ENCODE results near the gene IRS1.

IRS1 gene

DNA sequence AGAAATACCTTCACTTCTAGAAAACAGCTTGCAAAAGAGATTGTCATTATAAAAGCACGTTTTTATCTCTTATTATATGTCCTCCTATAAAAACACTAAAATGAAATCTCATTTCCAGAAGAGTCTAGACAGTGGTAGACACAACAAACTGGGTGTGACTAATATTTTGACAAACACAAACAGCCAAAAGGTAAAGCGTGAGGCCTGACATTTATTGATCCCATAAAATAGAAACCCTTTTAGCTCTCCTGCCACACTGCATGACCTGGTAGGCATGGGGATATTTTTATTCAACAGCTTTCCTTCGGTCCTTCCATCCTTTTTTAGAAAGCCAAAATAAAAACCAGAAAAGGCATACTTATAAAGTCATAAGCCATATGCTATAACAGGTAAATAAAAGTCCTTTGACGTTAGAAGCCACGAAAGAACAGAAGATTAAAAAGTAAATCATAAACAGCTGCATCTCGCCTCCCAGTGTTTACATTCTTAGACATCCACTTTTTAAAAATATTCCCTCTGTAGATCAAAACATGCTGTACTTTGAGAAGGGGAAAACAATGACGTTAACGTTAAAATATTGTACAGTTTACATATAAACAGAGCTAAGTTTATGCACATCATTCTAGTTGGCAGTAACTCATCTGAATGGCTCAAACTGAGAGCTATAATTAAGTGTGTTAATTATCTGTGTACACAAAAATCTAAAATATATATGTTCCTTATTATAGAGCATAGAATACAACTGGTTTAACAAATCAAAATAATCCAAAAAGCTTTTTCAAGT is 44.6 kb downstream of the IRS1 start:
- peaks cover 8% of the 10 kb centered on the region for H3K4me1 ChIP-seq (ENCODE audit: control insufficient read depth, insufficient read depth, low read length)
- H3K27ac ChIP-seq (ENCODE audit: low read depth, low read length), result no peak overlapping the region
- no peaks in the 10 kb centered on the region for H3K36me3 ChIP-seq (ENCODE audit: control insufficient read depth, insufficient read depth, low read length)
- no peaks in the 10 kb centered on the region for H3K27me3 ChIP-seq (ENCODE audit: control insufficient read depth, insufficient read depth, low read length)
- no peak overlapping the region for H3K9ac ChIP-seq (ENCODE audit: low read length)
- no peak overlapping the region for H3K4me3 ChIP-seq (ENCODE audit: low read depth, low read length)
- H3K9me3 ChIP-seq (ENCODE audit: control insufficient read depth, insufficient read depth, low read depth, low read length), result no peaks in the 10 kb centered on the region

DNA sequence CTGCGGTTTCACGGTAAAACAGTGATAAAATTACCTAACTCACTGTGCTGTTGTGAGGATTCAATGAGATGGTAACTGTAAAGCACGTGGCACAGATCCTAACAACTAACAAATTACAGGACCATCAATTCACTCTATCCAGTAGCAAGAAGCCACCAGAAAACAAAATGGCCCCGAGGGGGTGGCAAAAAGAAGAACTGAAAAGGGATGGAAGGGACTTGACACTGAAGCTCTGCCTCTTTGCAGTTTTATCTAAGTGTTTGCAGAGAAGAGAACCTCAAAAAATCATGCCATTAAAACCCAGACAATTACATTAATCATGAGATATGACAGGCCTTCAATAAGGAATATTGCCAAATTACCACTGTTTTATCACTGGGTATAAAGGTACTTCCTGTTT is 46.7 kb downstream of the IRS1 start:
- H3K4me1 ChIP-seq (ENCODE audit: control insufficient read depth, insufficient read depth, low read length), result peaks cover 8% of the 10 kb centered on the region
- no peak overlapping the region for H3K9ac ChIP-seq (ENCODE audit: low read length)
- H3K36me3 ChIP-seq (ENCODE audit: control insufficient read depth, insufficient read depth, low read length), result no peaks in the 10 kb centered on the region
- no peak overlapping the region for H3K4me3 ChIP-seq (ENCODE audit: low read depth, low read length)
- no peaks in the 10 kb centered on the region for H3K9me3 ChIP-seq (ENCODE audit: control insufficient read depth, insufficient read depth, low read depth, low read length)
- H3K27ac ChIP-seq (ENCODE audit: low read depth, low read length), result no peak overlapping the region
- no peaks in the 10 kb centered on the region for H3K27me3 ChIP-seq (ENCODE audit: control insufficient read depth, insufficient read depth, low read length)

DNA sequence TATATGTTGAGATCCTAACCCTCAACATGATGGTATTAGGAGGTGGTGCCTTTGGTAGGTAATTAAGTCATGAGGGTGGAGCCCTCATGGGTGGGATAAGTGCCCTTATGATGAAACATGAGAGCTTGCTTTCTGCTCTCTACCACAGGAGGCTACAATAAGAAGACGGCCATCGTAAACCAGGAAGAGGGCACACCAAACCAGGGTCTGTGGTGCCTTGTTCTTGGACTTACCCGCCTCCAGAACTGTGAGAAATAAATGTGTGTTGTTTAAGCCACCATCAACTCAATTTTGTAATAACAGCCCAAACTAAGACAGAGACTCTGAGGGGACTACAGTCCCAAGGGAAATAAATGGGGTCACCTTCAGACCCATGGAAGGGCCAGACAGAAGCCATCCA is 52.3 kb downstream of the IRS1 start:
- Histone ChIP-seq H3K27me3 (ENCODE audit: control insufficient read depth, insufficient read depth, low read length) (no peaks in the 10 kb centered on the region), H3K36me3 (ENCODE audit: control insufficient read depth, insufficient read depth, low read length) (no peaks in the 10 kb centered on the region; the same call in 1 of the 2 replicates)

DNA sequence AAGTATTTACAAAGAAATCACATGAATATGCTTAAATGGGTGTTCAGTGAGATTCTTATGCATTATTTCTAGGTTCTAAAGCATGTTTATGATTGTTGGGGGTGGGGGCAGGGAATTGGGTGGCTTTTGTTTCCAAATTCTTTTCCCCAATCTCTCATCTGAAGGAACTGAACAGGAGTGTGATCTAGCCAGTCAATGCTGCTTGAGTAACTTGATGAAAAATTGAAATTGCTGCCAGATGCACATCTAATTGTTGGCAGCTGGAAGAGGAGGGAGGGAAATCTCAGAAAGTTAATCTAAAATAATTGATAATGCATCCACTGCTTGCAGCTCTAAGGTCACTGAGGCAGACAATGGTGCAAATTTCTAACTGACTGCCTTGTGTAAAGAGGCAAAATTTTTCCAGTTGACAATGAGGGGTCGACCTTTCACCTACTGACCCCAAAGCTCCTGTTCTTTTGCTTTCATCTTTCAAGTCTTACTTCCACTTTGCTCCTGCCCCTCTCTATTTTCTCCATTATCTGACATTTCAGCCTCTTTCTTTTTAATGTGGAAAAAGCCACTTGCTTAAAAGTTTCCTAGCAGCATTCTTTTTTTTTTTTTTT is 53.3 kb downstream of the IRS1 start:
- Histone ChIP-seq H3K9me3 (ENCODE audit: control insufficient read depth, insufficient read depth, low read depth, low read length) (peaks cover 7% of the 10 kb centered on the region), H3K27ac (ENCODE audit: low read depth, low read length) (no peak overlapping the region), H3K36me3 (ENCODE audit: control insufficient read depth, insufficient read depth, low read length) (no peaks in the 10 kb centered on the region; the same call in 1 of the 2 replicates), H3K27me3 (ENCODE audit: control insufficient read depth, insufficient read depth, low read length) (no peaks in the 10 kb centered on the region), H3K4me1 (ENCODE audit: control insufficient read depth, insufficient read depth, low read length) (peaks cover 4% of the 10 kb centered on the region; the same call in 1 of the 2 replicates), H3K4me3 (ENCODE audit: low read depth, low read length) (no peak overlapping the region), H3K9ac (ENCODE audit: low read length) (no peak overlapping the region)

More for the DNA sequence above, 52.3 kb downstream of the IRS1 start:
- Histone ChIP-seq H3K4me3 (ENCODE audit: low read depth, low read length) (no peak overlapping the region), H3K4me1 (ENCODE audit: control insufficient read depth, insufficient read depth, low read length) (peaks cover 4% of the 10 kb centered on the region; the same call in 1 of the 2 replicates), H3K9ac (ENCODE audit: low read length) (no peak overlapping the region), H3K27ac (ENCODE audit: low read depth, low read length) (no peak overlapping the region), H3K9me3 (ENCODE audit: control insufficient read depth, insufficient read depth, low read depth, low read length) (peaks cover 7% of the 10 kb centered on the region)

DNA sequence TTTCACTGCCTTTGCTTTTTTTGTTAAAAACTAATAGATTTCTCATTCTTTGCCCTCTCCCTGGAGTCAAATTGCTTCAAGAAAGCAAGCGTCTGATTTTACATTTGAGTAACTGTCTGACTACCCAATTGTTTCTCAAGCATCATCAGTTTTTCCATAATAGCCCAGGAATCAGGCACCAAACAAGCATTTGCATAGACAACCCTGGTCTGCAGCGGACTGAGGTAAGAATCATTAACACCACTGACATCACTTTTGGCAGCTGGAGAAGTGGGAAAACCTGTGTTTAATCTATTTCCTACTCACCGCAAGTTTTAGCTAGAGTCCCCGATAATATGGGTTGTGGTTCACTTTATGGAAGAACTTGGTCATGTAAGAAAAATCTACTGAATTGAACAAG is 55.7 kb downstream of the IRS1 start:
- no peak overlapping the region for H3K4me3 ChIP-seq (ENCODE audit: low read depth, low read length)
- no peaks in the 10 kb centered on the region for H3K27me3 ChIP-seq (ENCODE audit: control insufficient read depth, insufficient read depth, low read length)
- no peak overlapping the region for H3K9ac ChIP-seq (ENCODE audit: low read length)
- peaks cover 7% of the 10 kb centered on the region for H3K9me3 ChIP-seq (ENCODE audit: control insufficient read depth, insufficient read depth, low read depth, low read length)
- H3K36me3 ChIP-seq (ENCODE audit: control insufficient read depth, insufficient read depth, low read length), result no peaks in the 10 kb centered on the region; the same call in 1 of the 2 replicates
- peaks cover 10% of the 10 kb centered on the region for H3K4me1 ChIP-seq (ENCODE audit: control insufficient read depth, insufficient read depth, low read length)
- no peak overlapping the region for H3K27ac ChIP-seq (ENCODE audit: low read depth, low read length)

DNA sequence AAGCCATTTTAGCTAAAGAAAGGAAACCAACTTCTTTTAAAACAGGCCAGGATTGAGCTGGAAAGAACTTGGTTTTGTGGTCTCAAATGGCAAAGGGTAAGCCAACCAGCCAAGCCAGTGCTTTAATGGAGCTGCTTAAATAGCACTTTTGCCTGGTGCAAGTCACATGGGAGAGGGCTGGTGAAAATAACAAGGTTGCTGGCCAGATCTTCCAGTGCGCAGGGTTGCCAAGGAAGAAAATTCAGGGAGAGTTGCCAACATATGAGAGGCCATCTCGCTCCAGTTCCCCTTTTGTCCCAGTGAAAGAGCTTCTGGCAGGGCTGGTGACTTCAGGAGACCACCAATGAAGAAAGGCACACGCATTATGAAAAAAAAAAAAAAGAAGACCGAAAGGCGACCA is 57.3 kb downstream of the IRS1 start:
- Histone ChIP-seq H3K36me3 (ENCODE audit: control insufficient read depth, insufficient read depth, low read length) (no peaks in the 10 kb centered on the region; the same call in 1 of the 2 replicates), H3K27me3 (ENCODE audit: control insufficient read depth, insufficient read depth, low read length) (no peaks in the 10 kb centered on the region)

DNA sequence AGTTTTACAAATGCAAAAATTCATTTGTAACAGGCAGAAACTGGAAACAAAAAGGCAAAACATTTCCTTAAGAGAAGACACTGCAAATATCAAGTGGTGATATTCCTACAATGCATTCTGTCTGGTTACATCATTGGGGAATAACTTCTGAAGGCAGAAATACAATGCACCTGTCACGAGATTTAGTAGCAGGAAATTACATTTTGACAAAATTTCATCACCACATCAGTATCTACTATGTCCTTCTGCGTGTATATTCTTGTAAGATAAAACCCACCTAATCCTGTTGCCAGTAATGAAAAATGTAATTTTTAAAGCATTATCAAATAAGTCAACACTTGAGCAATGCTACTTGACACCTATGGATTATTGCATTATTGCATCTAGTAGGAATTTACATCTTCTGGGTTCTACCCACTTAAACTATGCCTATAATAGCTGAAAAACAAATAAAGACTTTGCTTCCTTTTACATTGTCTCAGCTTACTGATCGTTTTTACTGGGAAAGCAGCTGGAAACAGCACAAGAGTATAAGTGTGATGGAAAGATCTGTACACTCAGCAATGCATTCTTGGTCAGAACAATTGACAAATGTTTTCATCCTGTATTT is 59.5 kb downstream of the IRS1 start:
- peaks cover 5% of the 10 kb centered on the region; the same call in 1 of the 2 replicates for H3K36me3 ChIP-seq (ENCODE audit: control insufficient read depth, insufficient read depth, low read length)
- no peak overlapping the region for H3K4me3 ChIP-seq (ENCODE audit: low read depth, low read length)
- no peak overlapping the region for H3K27ac ChIP-seq (ENCODE audit: low read depth, low read length)
- H3K4me1 ChIP-seq (ENCODE audit: control insufficient read depth, insufficient read depth, low read length), result peaks cover 10% of the 10 kb centered on the region
- H3K9ac ChIP-seq (ENCODE audit: low read length), result no peak overlapping the region
- H3K27me3 ChIP-seq (ENCODE audit: control insufficient read depth, insufficient read depth, low read length), result no peaks in the 10 kb centered on the region
- no peaks in the 10 kb centered on the region for H3K9me3 ChIP-seq (ENCODE audit: control insufficient read depth, insufficient read depth, low read depth, low read length)

More for the DNA sequence above, 57.3 kb downstream of the IRS1 start:
- H3K4me1 ChIP-seq (ENCODE audit: control insufficient read depth, insufficient read depth, low read length), result peaks cover 14% of the 10 kb centered on the region
- H3K9me3 ChIP-seq (ENCODE audit: control insufficient read depth, insufficient read depth, low read depth, low read length), result peaks cover 3% of the 10 kb centered on the region
- H3K4me3 ChIP-seq (ENCODE audit: low read depth, low read length), result no peak overlapping the region
- H3K9ac ChIP-seq (ENCODE audit: low read length), result no peak overlapping the region
- H3K27ac ChIP-seq (ENCODE audit: low read depth, low read length), result no peak overlapping the region

DNA sequence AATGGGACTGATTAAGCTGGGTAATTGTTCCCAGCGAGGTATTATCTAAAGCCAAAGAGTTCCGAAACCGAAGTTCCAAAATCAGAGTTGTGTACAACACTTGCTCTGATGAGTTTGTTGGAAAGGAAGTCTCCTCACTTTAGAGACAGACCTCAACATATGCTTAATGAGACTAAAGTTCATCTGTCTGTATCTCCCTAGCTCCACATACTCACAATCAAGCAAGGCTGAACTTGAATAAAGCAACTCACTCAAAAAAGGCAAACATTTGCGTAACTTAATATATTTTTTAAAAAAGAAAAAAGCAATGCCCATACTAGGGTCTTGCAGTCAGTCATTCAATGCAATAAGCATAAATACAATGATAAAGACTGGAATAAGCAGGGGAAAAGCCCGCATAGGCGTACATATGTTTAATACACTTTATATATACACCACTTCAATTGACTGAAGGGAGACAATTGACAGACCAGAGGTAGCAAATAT is 60.0 kb downstream of the IRS1 start:
- no peak overlapping the region for H3K4me3 ChIP-seq (ENCODE audit: low read depth, low read length)
- H3K9me3 ChIP-seq (ENCODE audit: control insufficient read depth, insufficient read depth, low read depth, low read length), result no peaks in the 10 kb centered on the region
- H3K9ac ChIP-seq (ENCODE audit: low read length), result no peak overlapping the region
- H3K4me1 ChIP-seq (ENCODE audit: control insufficient read depth, insufficient read depth, low read length), result peaks cover 10% of the 10 kb centered on the region
- H3K27me3 ChIP-seq (ENCODE audit: control insufficient read depth, insufficient read depth, low read length), result no peaks in the 10 kb centered on the region
- H3K36me3 ChIP-seq (ENCODE audit: control insufficient read depth, insufficient read depth, low read length), result peaks cover 5% of the 10 kb centered on the region; the same call in 1 of the 2 replicates
- H3K27ac ChIP-seq (ENCODE audit: low read depth, low read length), result no peak overlapping the region

DNA sequence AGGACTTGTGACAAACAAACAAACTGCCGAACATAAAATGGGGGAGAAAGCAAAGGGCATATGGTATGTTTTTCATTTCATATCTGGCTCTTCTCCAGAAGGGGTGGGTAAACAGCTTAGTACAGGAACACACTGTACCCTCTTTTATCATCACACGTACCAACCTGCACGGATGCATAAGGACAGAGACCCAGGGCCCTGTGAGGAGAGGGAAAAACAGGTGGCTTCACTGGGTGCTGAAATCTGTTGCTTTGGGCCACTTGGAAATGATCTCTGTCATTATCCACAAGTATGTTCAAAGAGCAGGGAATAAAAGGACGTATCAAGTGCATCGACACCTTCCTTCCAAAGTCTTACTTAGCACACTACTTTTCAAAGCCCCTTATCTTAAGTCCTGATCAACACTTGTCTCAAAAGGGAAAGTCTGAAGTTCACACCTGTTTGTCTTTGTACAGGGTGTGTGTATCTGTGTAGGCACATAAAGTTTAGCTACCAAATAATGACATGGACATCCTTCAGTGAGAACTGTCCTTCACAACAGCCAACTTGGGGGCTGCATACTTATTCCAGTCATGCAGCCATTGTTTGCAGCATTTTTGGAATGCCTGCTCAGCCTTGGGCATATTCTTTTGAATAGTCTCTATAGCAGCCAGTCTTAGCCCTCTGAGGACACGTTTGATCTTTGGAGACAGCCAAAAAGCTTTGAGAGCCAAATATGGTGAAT is 60.6 kb downstream of the IRS1 start:
- H3K27ac ChIP-seq (ENCODE audit: low read depth, low read length), result no peak overlapping the region
- H3K36me3 ChIP-seq (ENCODE audit: control insufficient read depth, insufficient read depth, low read length), result peaks cover 5% of the 10 kb centered on the region; the same call in 1 of the 2 replicates
- H3K4me1 ChIP-seq (ENCODE audit: control insufficient read depth, insufficient read depth, low read length), result peaks cover 10% of the 10 kb centered on the region
- H3K9ac ChIP-seq (ENCODE audit: low read length), result no peak overlapping the region
- H3K4me3 ChIP-seq (ENCODE audit: low read depth, low read length), result no peak overlapping the region
- H3K27me3 ChIP-seq (ENCODE audit: control insufficient read depth, insufficient read depth, low read length), result no peaks in the 10 kb centered on the region
- no peaks in the 10 kb centered on the region for H3K9me3 ChIP-seq (ENCODE audit: control insufficient read depth, insufficient read depth, low read depth, low read length)

DNA sequence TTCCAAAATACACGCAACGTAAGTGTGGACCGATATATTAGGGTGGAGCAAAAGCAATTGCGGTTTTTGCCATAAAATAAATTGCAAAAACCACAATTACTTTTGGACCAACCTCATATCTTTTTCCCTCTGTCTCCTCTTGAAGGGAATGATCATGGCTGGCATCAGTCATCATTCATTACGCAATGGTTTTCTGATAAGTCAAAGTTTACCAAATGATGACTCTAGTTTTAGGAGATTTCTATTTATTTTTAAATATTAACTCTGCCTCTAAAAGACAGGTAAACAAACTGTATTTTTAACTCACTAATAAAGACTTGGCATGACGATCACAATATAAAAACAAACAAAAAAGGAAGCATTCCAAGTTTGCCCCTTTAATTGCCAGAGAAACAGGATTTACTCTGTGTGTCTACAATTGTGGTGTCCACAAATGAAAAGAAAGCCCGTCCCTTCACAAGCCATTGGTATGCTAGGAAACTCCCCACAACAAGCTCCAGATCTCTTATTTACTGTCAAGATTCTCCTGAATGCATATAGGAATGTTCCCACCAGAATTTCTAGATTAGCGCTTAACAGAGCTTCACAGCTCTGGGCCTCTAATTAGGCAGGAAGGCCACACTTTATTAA is 61.3 kb downstream of the IRS1 start:
- H3K27me3 ChIP-seq (ENCODE audit: control insufficient read depth, insufficient read depth, low read length), result no peaks in the 10 kb centered on the region
- H3K9me3 ChIP-seq (ENCODE audit: control insufficient read depth, insufficient read depth, low read depth, low read length), result no peaks in the 10 kb centered on the region
- peaks cover 5% of the 10 kb centered on the region; the same call in 1 of the 2 replicates for H3K36me3 ChIP-seq (ENCODE audit: control insufficient read depth, insufficient read depth, low read length)
- no peak overlapping the region for H3K27ac ChIP-seq (ENCODE audit: low read depth, low read length)
- no peak overlapping the region for H3K9ac ChIP-seq (ENCODE audit: low read length)
- no peak overlapping the region for H3K4me3 ChIP-seq (ENCODE audit: low read depth, low read length)
- peaks cover 10% of the 10 kb centered on the region for H3K4me1 ChIP-seq (ENCODE audit: control insufficient read depth, insufficient read depth, low read length)

Measured in HUES6 (cell line).